SK-N-SH (cell line): ENCODE results near the gene PLPP6. TPM values are rescaled to one million over a fixed set of nuclear protein-coding genes. Genes with fewer than 3 reads are reported as not detected.

ENCODE experiments used
- CTCF ChIA-PET: fragments of 300-600, 350-600 bp; formaldehyde crosslinking; extraction: SDS; loops from one replicate; lab custom pipeline; 2021; lab: Yijun Ruan, JAX
- POLR2A ChIA-PET: fragments of 350-600 bp; sonication (Branson Sonifier 250); formaldehyde crosslinking; extraction: SDS; loops from one replicate; lab custom pipeline; 2020; ENCODE audit warnings: antibody characterized with exemption, inconsistent platforms; lab: Yijun Ruan, JAX
- DNase-seq: peaks from one replicate; pipeline ENCODE4 v3.0.0; 2012
- H2AFZ ChIP-seq: fragments of 200-600 bp; sonication (generic); 2 replicates; pipeline ENCODE4 v1.8.1; 2016; ENCODE audit warnings: antibody characterized with exemption, mild to moderate bottlenecking, low read depth
- H3F3A ChIP-seq: fragments of 200-600 bp; sonication (generic); replicated peaks from 2 replicates; pipeline ENCODE3; 2016; ENCODE audit warnings: antibody characterized with exemption, mild to moderate bottlenecking; ENCODE audit not compliant: insufficient read depth
- H3K27ac ChIP-seq, 2 experiments: fragments of 200-500 bp in 1 of 2; fragments of 200-600 bp in 1 of 2; sonication (Bioruptor generic) in 1 of 2; sonication (generic), shearing (Covaris generic) in 1 of 2; 2 replicates each; pipeline versions ENCODE4 v1.5.1 to v1.6.1; 2014 to 2016; ENCODE audit warnings: low read depth in 2 of 2, inconsistent platforms in 1 of 2, low read length in 1 of 2, mild to moderate bottlenecking in 1 of 2, mixed read lengths in 1 of 2
- H3K27me3 ChIP-seq: fragments of 200-600 bp; sonication (generic), shearing (Covaris generic); 2 replicates; pipeline ENCODE4 v1.6.1; 2016; ENCODE audit warnings: mixed run types; ENCODE audit not compliant: insufficient read depth
- H3K36me3 ChIP-seq, 2 experiments: fragments of 200-500 bp in 1 of 2; fragments of 200-600 bp in 1 of 2; sonication (Bioruptor generic) in 1 of 2; sonication (generic) in 1 of 2; replicated peaks in 1 of 2; 2 replicates each; pipeline versions ENCODE3 to v1.5.1; 2014 to 2016; ENCODE audit warnings: low read length in 1 of 2, mild to moderate bottlenecking in 1 of 2; ENCODE audit not compliant: insufficient read depth in 2 of 2, control insufficient read depth in 1 of 2
- H3K4me1 ChIP-seq, 2 experiments: fragments of 200-500 bp in 1 of 2; fragments of 200-600 bp in 1 of 2; sonication (Bioruptor generic) in 1 of 2; sonication (generic), shearing (Covaris generic) in 1 of 2; 2 replicates each; pipeline versions ENCODE4 v1.5.1 to v1.6.1; 2014 to 2016; ENCODE audit warnings: low read depth in 1 of 2, low read length in 1 of 2, mixed run types in 1 of 2; ENCODE audit not compliant: insufficient read depth in 2 of 2, control insufficient read depth in 1 of 2
- H3K4me2 ChIP-seq: fragments of 200-600 bp; sonication (generic), shearing (Covaris generic); 2 replicates; pipeline ENCODE4 v1.6.1; 2017; ENCODE audit warnings: mixed run types
- H3K4me3 ChIP-seq, 2 experiments: fragments of 200-500 bp in 1 of 2; fragments of 200-600 bp in 1 of 2; sonication (Bioruptor generic) in 1 of 2; sonication (generic), shearing (Covaris generic) in 1 of 2; 2 replicates each; pipeline versions ENCODE4 v1.5.1 to v1.8.1; 2014 to 2016; ENCODE audit warnings: low read depth in 2 of 2, inconsistent platforms in 1 of 2, low read length in 1 of 2, mild to moderate bottlenecking in 1 of 2, mixed read lengths in 1 of 2, moderate library complexity in 1 of 2
- H3K79me2 ChIP-seq: fragments of 200-600 bp; sonication (generic); 2 replicates; pipeline ENCODE4 v1.8.1; 2017; ENCODE audit warnings: mild to moderate bottlenecking; ENCODE audit not compliant: insufficient read depth
- H3K9ac ChIP-seq: fragments of 200-600 bp; sonication (generic); 2 replicates; pipeline ENCODE4 v1.6.1; 2017; ENCODE audit warnings: mixed run types
- H3K9me2 ChIP-seq: fragments of 200-600 bp; sonication (generic); 2 replicates; pipeline ENCODE4 v1.6.1; 2017; ENCODE audit warnings: mixed run types
- H3K9me3 ChIP-seq: fragments of 200-600 bp; sonication (generic); 2 replicates; pipeline ENCODE4 v1.6.1; 2017; ENCODE audit warnings: mixed run types, mild to moderate bottlenecking, moderate library complexity
- H4K20me1 ChIP-seq: fragments of 200-600 bp; sonication (generic); 2 replicates; pipeline ENCODE4 v1.6.1; 2017; ENCODE audit warnings: mild to moderate bottlenecking, mixed run types; ENCODE audit not compliant: insufficient read depth
- ELF1 ChIP-seq: IDR thresholded peaks from 2 replicates; pipeline ENCODE4 v1.4.0; 2012
- EP300 ChIP-seq, 2 experiments: IDR thresholded peaks; 2 replicates each; pipeline versions ENCODE4 v1.4.0 to v1.6.1; 2012; ENCODE audit warnings: borderline replicate concordance in 1 of 2, low read depth in 1 of 2, low read length in 1 of 2
- EZH2phosphoT487 ChIP-seq: fragments of 200-600 bp; sonication (generic); IDR thresholded peaks from 2 replicates; pipeline ENCODE4 v1.6.1; 2017; ENCODE audit warnings: low read depth, mixed run types, mild to moderate bottlenecking, antibody characterized with exemption, moderate library complexity, borderline replicate concordance
- FOSL2 ChIP-seq: IDR thresholded peaks from 2 replicates; pipeline ENCODE4 v1.4.0; 2012; ENCODE audit warnings: low read depth, mild to moderate bottlenecking, moderate library complexity, borderline replicate concordance
- FOXM1 ChIP-seq: IDR thresholded peaks from 2 replicates; pipeline ENCODE4 v1.4.0; 2012; ENCODE audit warnings: low read depth, mild to moderate bottlenecking
- MEF2A ChIP-seq: IDR thresholded peaks from 2 replicates; pipeline ENCODE4 v1.4.0; 2012; ENCODE audit warnings: low read depth, borderline replicate concordance
- MXI1 ChIP-seq: IDR thresholded peaks from 2 replicates; pipeline ENCODE4 v1.6.1; 2012; ENCODE audit warnings: mild to moderate bottlenecking, low read depth, low read length, improper control_type of control experiment
- NFIC ChIP-seq: IDR thresholded peaks from 2 replicates; pipeline ENCODE4 v1.4.0; 2012; ENCODE audit warnings: borderline replicate concordance
- POLR2AphosphoS5 ChIP-seq: IDR thresholded peaks from 2 replicates; pipeline ENCODE4 v1.6.1; 2012; ENCODE audit warnings: low read depth, low read length
- RXRA ChIP-seq: IDR thresholded peaks from 2 replicates; pipeline ENCODE4 v1.4.0; 2012; ENCODE audit warnings: low read depth, mild to moderate bottlenecking, borderline replicate concordance
- SIN3A ChIP-seq: IDR thresholded peaks from 2 replicates; pipeline ENCODE4 v1.6.1; 2012; ENCODE audit warnings: low read depth, mild to moderate bottlenecking, low read length, moderate library complexity, borderline replicate concordance
- TAF1 ChIP-seq: IDR thresholded peaks from 2 replicates; pipeline ENCODE4 v1.6.1; 2012; ENCODE audit warnings: low read depth, mild to moderate bottlenecking, low read length, moderate library complexity, borderline replicate concordance
- TCF12 ChIP-seq: IDR thresholded peaks from 2 replicates; pipeline ENCODE4 v1.4.0; 2012
- TEAD4 ChIP-seq: IDR thresholded peaks from 2 replicates; pipeline ENCODE4 v1.4.0; 2012; ENCODE audit warnings: mild to moderate bottlenecking, borderline replicate concordance; ENCODE audit not compliant: insufficient read depth
- YY1 ChIP-seq: IDR thresholded peaks from 2 replicates; pipeline ENCODE4 v1.4.0; 2012; ENCODE audit warnings: low read depth, mild to moderate bottlenecking
- WGBS: methylation state at CpG from one replicate; pipeline ENCODE4 v1.1.6; 2017; ENCODE audit warnings: low lambda C conversion rate; 5-methylcytosine and 5-hydroxymethylcytosine counted together
- polyA plus RNA-seq, 3 experiments: library from polyadenylated mRNA; depleted of rRNA; stranded (reverse); fragments of >200 nt; gene quantifications; 2 replicates each; pipeline ENCODE4 v1.2.3, GENCODE V29; 2012
- TF ChIP-seq, protein P1 (sequence below): IDR thresholded peaks from 2 replicates; pipeline ENCODE4 v1.4.0; 2012; ENCODE audit warnings: low read depth, borderline replicate concordance
- TF ChIP-seq, protein P2 (sequence below): fragments of 150-350 bp; IDR thresholded peaks from 2 replicates; pipeline ENCODE4 v1.6.1; 2017; ENCODE audit warnings: antibody characterized with exemption, low read length, low read depth, borderline replicate concordance
- TF ChIP-seq, protein P3 (sequence below): IDR thresholded peaks from 2 replicates; pipeline ENCODE4 v1.6.1; 2012; ENCODE audit warnings: mild to moderate bottlenecking, low read depth, low read length, moderate library complexity
- TF ChIP-seq, protein P4 (sequence below): IDR thresholded peaks from 2 replicates; pipeline ENCODE4 v1.4.0; 2012; ENCODE audit warnings: low read depth
- TF ChIP-seq, protein P5 (sequence below): IDR thresholded peaks from 2 replicates; pipeline ENCODE4; 2012

The PLPP6 gene
- polyA plus RNA-seq, 1 of the 3 experiments (the other 2 are of a cell fraction), result 8.8 TPM

DNA sequence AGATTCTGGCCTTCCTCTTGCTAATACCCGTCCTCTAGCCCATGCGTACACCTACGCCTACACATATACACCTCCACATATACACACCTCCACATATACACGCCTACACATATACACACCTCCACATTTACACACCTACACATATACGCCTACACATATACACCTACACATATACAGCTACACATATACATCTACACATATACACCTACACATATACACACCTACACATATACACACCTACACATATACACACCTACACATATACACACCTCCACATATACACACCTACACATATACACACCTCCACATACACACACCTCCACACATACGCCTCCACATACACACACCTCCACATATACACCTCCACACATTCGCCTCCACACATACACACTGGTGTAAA is 51.8 kb downstream of the PLPP6 start:
- Histone ChIP-seq H2AFZ (no peak overlapping the region), H3F3A (no peaks in the 10 kb centered on the region), H3K4me2 (no peak overlapping the region), H3K36me3 (peaks cover 48 to 63% of the 10 kb centered on the region in 2 experiments), H3K9me2 (no peaks in the 10 kb centered on the region), H3K4me1 (no peaks in the 10 kb centered on the region), H3K4me3 (no peak overlapping the region), H4K20me1 (no peaks in the 10 kb centered on the region), H3K27ac (no peak overlapping the region), H3K79me2 (no peaks in the 10 kb centered on the region), H3K9ac (no peak overlapping the region), H3K9me3 (no peaks in the 10 kb centered on the region), H3K27me3 (no peaks in the 10 kb centered on the region)
- DNase-seq, result no peak
- 69% methylated on average over 7 of the region's 7 CpGs for WGBS
- ChIA-PET CTCF (interaction anchor here (0.8 to 1.2 kb wide), 2 partner anchors 27 to 49 kb away, joined by 3 read pairs; no protein-coding TSS in a partner anchor), POLR2A (no interaction called here)
- TF ChIP-seq ELF1 (no peak), YY1 (no peak), MXI1 (no peak), EP300 (IDR thresholded peaks at IDR 0.05; ENCODE audit: borderline replicate concordance in 1 of 2, low read depth in 1 of 2, low read length in 1 of 2) (no peak), FOXM1 (no peak), SIN3A (no peak), TAF1 (no peak), MEF2A (no peak), TEAD4 (no peak), POLR2AphosphoS5 (no peak), TCF12 (no peak), RXRA (no peak), EZH2phosphoT487 (no peak), NFIC (no peak), FOSL2 (no peak)
- TF ChIP-seq, protein P1, sequence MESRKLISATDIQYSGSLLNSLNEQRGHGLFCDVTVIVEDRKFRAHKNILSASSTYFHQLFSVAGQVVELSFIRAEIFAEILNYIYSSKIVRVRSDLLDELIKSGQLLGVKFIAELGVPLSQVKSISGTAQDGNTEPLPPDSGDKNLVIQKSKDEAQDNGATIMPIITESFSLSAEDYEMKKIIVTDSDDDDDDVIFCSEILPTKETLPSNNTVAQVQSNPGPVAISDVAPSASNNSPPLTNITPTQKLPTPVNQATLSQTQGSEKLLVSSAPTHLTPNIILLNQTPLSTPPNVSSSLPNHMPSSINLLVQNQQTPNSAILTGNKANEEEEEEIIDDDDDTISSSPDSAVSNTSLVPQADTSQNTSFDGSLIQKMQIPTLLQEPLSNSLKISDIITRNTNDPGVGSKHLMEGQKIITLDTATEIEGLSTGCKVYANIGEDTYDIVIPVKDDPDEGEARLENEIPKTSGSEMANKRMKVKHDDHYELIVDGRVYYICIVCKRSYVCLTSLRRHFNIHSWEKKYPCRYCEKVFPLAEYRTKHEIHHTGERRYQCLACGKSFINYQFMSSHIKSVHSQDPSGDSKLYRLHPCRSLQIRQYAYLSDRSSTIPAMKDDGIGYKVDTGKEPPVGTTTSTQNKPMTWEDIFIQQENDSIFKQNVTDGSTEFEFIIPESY, result no peak
- TF ChIP-seq, protein P2, sequence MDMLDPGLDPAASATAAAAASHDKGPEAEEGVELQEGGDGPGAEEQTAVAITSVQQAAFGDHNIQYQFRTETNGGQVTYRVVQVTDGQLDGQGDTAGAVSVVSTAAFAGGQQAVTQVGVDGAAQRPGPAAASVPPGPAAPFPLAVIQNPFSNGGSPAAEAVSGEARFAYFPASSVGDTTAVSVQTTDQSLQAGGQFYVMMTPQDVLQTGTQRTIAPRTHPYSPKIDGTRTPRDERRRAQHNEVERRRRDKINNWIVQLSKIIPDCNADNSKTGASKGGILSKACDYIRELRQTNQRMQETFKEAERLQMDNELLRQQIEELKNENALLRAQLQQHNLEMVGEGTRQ, result no peak
- TF ChIP-seq, protein P3, sequence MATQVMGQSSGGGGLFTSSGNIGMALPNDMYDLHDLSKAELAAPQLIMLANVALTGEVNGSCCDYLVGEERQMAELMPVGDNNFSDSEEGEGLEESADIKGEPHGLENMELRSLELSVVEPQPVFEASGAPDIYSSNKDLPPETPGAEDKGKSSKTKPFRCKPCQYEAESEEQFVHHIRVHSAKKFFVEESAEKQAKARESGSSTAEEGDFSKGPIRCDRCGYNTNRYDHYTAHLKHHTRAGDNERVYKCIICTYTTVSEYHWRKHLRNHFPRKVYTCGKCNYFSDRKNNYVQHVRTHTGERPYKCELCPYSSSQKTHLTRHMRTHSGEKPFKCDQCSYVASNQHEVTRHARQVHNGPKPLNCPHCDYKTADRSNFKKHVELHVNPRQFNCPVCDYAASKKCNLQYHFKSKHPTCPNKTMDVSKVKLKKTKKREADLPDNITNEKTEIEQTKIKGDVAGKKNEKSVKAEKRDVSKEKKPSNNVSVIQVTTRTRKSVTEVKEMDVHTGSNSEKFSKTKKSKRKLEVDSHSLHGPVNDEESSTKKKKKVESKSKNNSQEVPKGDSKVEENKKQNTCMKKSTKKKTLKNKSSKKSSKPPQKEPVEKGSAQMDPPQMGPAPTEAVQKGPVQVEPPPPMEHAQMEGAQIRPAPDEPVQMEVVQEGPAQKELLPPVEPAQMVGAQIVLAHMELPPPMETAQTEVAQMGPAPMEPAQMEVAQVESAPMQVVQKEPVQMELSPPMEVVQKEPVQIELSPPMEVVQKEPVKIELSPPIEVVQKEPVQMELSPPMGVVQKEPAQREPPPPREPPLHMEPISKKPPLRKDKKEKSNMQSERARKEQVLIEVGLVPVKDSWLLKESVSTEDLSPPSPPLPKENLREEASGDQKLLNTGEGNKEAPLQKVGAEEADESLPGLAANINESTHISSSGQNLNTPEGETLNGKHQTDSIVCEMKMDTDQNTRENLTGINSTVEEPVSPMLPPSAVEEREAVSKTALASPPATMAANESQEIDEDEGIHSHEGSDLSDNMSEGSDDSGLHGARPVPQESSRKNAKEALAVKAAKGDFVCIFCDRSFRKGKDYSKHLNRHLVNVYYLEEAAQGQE, result no peak
- TF ChIP-seq, protein P4, sequence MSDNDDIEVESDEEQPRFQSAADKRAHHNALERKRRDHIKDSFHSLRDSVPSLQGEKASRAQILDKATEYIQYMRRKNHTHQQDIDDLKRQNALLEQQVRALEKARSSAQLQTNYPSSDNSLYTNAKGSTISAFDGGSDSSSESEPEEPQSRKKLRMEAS, result no peak
- TF ChIP-seq, protein P5, sequence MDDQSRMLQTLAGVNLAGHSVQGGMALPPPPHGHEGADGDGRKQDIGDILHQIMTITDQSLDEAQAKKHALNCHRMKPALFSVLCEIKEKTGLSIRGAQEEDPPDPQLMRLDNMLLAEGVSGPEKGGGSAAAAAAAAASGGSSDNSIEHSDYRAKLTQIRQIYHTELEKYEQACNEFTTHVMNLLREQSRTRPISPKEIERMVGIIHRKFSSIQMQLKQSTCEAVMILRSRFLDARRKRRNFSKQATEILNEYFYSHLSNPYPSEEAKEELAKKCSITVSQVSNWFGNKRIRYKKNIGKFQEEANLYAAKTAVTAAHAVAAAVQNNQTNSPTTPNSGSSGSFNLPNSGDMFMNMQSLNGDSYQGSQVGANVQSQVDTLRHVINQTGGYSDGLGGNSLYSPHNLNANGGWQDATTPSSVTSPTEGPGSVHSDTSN, result no peak
